Urothelium cell line (cell line): ENCODE measurements around the gene CROCC.

Experiments
- DNase-seq: peaks from one replicate; pipeline ENCODE4 v3.0.0; 2011; ENCODE audit warnings: low spot score, mixed read lengths
- FAIRE-seq: peaks from 2 replicates; lab custom pipeline; 2011; peaks lifted over from hg19 to GRCh38; lab: Jason Lieb, UNC

The CROCC gene

DNA sequence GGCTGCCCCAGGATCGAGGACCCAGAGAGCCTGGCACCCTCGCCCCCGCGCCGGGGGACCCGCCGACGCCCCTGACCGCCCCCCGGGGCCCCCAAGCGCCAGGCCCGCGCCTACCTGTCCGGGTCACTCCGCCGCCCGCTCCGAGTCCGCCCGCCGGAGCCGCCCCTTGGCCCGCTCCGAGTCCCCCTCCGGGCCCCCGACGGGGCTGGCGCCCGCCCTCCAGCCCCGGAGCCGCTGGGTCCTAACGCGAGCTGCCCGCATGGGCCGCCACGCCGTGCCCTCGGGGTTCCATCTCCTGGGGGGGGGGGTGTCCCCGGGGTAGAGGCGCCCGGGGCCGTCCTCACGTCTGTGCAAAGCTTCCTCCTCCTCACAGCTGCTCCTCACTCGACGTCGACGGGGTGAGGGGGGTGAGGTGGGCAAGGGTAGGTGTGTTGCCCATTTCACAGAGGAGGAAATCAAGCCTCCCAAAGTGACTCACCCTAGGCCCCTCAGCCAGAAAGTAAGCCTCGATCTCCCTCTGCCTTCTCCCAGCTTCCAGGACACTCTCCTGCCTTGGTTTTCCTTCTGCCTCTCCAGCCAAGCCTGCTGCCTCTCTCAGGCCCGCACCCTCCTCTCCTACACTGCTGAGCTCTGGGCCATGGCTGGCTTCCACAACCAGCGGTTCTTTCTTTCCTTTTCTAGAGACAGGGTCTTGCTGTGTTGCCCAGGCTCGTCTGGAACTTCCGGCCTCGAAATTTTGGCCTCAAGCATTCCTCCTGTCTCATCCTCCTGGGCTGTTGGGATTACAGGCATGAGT, 58.9 kb downstream of the CROCC start, which contains the start of gene MFAP2:
Gene MFAP2, minus strand, starts transcription at position 148 of the 796 bp plus-strand sequence. CDS start 2,347 bp downstream, outside the sequence.
- DNase-seq = peak; percentile 78
- no peak for FAIRE-seq

- DNase-seq (peak; percentile 68), FAIRE-seq (no peak)
Observed at GRCh38 chr1:16981269-16981849, 59.6 kb downstream of the CROCC start.

GRCh38 chr1:16982902-16983301, 61.2 kb downstream of the CROCC start:
- no peak for FAIRE-seq

GRCh38 chr1:16983649-16984048, 61.9 kb downstream of the CROCC start:
- no peak for DNase-seq
- FAIRE-seq = no peak

More at GRCh38 chr1:16982902-16983301, 61.2 kb downstream of the CROCC start:
- DNase-seq = no peak

- DNase-seq = peak; percentile 58
- FAIRE-seq = no peak
Observed at GRCh38 chr1:16984717-16985116, 63.0 kb downstream of the CROCC start.

DNA sequence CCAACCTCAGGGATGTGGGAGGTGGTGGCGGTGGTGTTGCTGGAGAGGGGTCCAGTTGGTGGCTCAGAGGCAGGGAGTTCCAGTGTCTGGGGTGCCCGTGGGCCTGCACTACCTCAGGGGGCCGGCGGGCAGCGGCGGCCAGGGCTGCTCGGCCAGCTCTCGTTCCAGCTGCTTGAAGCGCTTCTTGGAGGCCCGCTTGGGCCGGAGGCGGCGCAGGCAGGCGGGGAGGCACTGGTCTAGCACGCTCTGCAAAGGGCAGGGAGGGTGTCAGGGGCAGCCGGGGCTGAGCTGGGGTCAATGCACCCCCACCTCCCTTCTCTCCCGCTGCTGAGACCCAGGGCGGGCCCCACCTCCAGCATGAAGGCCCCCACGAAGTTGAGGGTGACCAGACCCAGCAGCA, 64.4 kb downstream of the CROCC start:
- no peak for DNase-seq
- FAIRE-seq = no peak

GRCh38 chr1:16986560-16986959, 64.8 kb downstream of the CROCC start:
- FAIRE-seq (no peak), DNase-seq (no peak)

DNA sequence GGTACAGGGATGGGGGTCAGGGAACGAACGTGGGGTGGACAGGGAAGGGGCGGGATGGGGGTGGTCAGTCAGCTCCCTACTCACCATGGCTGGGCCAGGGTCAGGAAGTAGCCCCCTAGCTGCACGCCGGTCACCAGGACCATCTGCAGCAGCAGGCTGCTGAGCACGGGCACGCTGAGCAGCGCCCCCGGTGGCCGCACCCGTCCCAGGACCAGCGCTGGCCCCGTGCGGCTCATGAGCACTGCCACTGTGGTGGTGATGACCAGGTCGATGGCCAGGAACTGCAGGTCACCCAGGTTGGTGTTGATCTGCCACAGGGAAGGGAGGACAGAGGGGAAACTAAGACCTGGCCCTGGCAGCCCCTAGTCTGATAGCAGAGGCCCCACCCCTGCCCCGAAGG, 65.2 kb downstream of the CROCC start:
- peak; percentile 37 for DNase-seq
- no peak for FAIRE-seq

- DNase-seq (no peak), FAIRE-seq (no peak)
Observed at GRCh38 chr1:16988210-16988609, 66.5 kb downstream of the CROCC start.

- no peak for DNase-seq
- FAIRE-seq = no peak
Observed at GRCh38 chr1:16989676-16990391, 68.1 kb downstream of the CROCC start.

DNA sequence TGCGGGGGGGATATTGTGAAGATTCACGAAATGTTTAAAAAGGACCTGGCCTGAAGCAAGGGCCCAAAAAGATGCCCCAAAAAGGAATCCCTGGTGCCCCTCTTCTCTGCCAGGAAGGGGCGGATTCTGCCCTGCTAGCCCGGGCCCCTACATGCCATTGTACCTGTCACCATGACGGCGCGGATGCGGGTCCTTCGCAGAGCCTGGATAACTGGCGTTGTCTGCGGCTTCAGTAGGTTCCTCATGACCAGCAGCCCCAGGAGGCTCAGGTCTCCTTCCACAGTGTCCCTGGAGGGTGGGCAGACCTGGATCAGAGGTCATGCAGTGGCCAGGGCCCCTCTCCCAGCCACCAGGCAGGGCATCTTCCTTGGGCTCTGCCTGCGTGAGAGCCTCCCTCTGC, 69.8 kb downstream of the CROCC start:
- no peak for DNase-seq
- FAIRE-seq = no peak

DNA sequence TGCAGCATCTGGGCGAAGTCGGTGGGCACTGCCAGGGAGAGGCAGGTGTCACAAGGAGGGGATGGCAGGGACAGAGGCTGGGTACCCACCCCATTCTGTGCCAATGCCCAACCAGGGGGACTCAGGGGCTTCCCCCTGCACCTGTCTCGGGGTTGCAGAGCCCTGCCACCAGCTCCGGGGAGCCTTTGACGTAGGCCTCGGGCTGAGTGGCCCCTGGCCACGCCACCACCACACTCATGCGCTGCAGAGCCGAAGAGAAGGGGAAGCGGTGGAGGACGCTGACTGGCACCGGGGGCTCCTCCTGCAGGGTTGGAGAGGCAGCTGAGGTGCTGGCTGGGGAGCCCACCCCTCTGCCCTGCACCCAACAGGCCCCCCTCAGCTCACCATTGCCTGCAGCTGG, 70.4 kb downstream of the CROCC start:
- FAIRE-seq (no peak), DNase-seq (no peak)

- no peak for FAIRE-seq
Observed at GRCh38 chr1:16992675-16993074, 70.9 kb downstream of the CROCC start.

GRCh38 chr1:16993521-16994038, 71.8 kb downstream of the CROCC start:
- DNase-seq (no peak), FAIRE-seq (no peak)

More at GRCh38 chr1:16992675-16993074, 70.9 kb downstream of the CROCC start:
- DNase-seq = no peak

- FAIRE-seq (no peak), DNase-seq (no peak)
Observed at GRCh38 chr1:16996845-16997244, 75.1 kb downstream of the CROCC start.

GRCh38 chr1:16998589-16998988, 76.9 kb downstream of the CROCC start:
- DNase-seq = no peak
- no peak for FAIRE-seq

GRCh38 chr1:16999863-17000262, 78.1 kb downstream of the CROCC start:
- DNase-seq (no peak), FAIRE-seq (no peak)

GRCh38 chr1:17001760-17002523, 80.2 kb downstream of the CROCC start:
- DNase-seq = no peak
- no peak for FAIRE-seq

GRCh38 chr1:17002524-17002902, 80.8 kb downstream of the CROCC start:
- no peak for FAIRE-seq
- no peak for DNase-seq

- FAIRE-seq (no peak), DNase-seq (no peak)
Observed at GRCh38 chr1:17004466-17005364, 83.0 kb downstream of the CROCC start.
